ENCODE results near the gene MAPKAPK2. TPM values are rescaled to one million over a fixed set of nuclear protein-coding genes. Genes with fewer than 3 reads are reported as not detected.

MAPKAPK2 gene
- total RNA-seq, 2 donors from 2014 or later, result 104 to 115 TPM

DNA sequence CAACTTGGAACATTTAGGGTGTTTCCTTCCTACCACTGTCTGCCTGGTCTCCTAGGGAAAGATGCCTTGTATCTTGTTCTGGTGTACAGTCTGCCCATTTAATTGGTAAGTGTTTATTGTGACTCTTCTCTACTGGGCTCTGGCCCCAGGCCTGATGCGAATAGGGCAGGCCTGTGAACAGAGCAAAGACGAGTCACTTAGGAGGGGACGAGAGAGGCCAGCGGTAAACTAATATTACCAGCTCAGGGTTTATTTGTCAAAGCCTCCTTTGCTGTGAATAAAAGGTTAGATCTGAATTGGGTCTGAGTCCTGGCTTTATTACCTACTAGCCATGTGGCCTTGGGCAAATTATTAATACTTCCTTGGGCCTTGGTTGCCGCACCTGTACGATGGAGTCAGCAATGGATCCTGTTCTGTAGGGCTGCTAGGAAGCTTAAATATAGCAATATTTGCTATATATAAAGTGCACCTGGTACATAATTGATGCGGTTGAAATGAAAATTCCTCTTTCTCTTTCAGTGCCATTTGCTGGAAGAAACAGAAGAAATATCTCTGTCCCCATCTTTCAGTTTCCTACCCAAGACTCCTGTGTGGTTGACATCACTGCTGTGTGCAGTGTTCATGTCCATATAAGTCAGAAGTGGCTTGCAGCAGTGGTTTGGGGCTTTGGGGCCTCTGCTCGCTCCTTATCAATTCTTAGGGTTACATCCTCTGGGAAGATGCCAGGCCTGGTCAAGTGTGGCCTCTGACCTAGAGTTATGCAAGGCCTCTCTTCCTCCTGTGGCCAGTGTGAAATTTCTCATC lies 32.4 kb downstream of the MAPKAPK2 start:
- no peaks in the 10 kb centered on the region for H3K36me3 Mint-ChIP-seq
- peak overlapping the region; percentile 88 to 91 for H3K27ac Mint-ChIP-seq
- no peaks in the 10 kb centered on the region for H3K27me3 Mint-ChIP-seq
- no peak for DNase-seq (ENCODE audit: low spot score)
- ATAC-seq, result peak; percentile 46 to 51
- H3K4me3 Mint-ChIP-seq, result peak overlapping the region; percentile 88
- H3K9me3 Mint-ChIP-seq, result no peaks in the 10 kb centered on the region
- H3K4me1 Mint-ChIP-seq (ENCODE audit: low read depth in 2 of 2), result peaks cover 76 to 80% of the 10 kb centered on the region in 2 donors

DNA sequence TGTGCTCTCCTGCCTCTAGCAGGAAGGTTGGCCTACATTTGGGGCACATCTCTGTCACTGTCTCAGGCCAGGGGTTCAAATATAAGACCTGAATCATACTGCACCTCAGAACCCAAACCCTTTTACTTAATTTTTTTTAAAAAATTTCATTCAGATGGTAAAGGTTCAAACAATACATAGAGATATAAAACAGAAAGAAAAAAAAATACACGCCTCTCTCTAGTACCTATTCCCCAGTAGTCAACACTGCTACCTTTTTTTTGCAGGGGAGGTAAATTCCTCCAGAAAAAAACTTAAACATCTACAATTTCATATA lies 32.9 kb downstream of the MAPKAPK2 start:
- Mint-ChIP-seq H3K27ac (peak overlapping the region; percentile 88 to 91), H3K27me3 (no peaks in the 10 kb centered on the region), H3K4me3 (peak overlapping the region; percentile 88), H3K9me3 (no peaks in the 10 kb centered on the region), H3K4me1 (ENCODE audit: low read depth in 2 of 2) (peaks cover 72 to 74% of the 10 kb centered on the region in 2 donors), H3K36me3 (no peaks in the 10 kb centered on the region)
- DNase-seq (ENCODE audit: low spot score), result no peak
- ATAC-seq, result no peak

DNA sequence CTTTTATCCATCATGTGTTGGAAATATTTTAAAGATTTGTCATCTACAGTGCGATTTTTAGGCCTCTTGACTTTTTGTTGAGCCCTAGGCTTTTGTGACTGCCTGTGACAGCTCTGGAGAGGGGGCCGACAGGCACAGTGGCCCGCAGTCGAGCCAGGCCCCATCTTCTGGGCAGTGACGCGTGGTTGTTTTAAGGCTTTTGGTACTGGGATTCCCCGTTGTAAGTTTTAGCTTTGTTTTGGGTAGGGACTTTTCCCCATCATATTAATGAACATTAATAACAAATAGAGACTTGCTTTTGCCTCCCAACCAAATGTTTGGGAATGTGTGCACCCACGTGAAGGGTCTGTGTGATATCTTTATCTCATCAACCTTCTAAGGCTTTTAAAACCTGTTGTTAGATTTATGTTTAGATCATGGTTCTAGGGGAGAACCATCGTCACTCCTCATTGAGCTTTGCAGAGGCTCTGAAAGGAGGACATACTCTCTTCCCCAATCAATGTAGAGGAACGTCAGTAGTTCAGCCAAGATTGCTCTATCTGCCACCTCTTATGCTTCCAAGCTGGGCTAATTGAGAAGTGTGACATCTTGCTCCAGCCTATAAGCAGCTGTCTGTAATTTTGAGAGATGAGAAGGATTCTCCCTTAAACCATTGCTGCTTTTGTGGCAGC lies 34.6 kb downstream of the MAPKAPK2 start:
- no peaks in the 10 kb centered on the region for H3K27me3 Mint-ChIP-seq
- no peaks in the 10 kb centered on the region for H3K36me3 Mint-ChIP-seq
- no peak for ATAC-seq
- no peaks in the 10 kb centered on the region for H3K9me3 Mint-ChIP-seq
- peak overlapping the region; percentile 59 to 72 for H3K27ac Mint-ChIP-seq
- peaks cover 67 to 74% of the 10 kb centered on the region in 2 donors for H3K4me1 Mint-ChIP-seq (ENCODE audit: low read depth in 2 of 2)
- H3K4me3 Mint-ChIP-seq, result peak overlapping the region; percentile 54
- DNase-seq (ENCODE audit: low spot score), result no peak

DNA sequence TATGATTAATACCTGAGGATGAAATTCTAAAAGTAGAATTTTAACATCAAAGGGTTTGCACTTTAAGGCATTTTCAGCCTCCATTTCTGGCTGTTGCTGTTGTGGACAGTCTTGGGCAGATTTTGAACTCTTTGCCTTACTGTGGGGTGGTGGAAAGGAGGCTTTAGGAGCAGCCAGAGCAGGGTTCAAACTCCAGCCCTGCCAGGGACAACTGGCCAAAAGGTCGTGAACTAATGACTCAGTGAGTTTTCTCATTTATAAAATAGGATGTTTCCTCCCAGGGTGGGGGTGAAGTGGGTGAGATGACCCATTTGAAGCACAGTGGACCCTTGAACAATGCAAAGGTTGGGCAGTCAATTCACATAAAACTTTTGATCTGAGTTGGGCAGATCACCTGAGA lies 36.7 kb downstream of the MAPKAPK2 start:
- Mint-ChIP-seq H3K36me3 (no peaks in the 10 kb centered on the region), H3K4me3 (no peak overlapping the region), H3K9me3 (no peaks in the 10 kb centered on the region), H3K4me1 (ENCODE audit: low read depth in 2 of 2) (peaks cover 59 to 70% of the 10 kb centered on the region in 2 donors), H3K27me3 (no peaks in the 10 kb centered on the region), H3K27ac (peak overlapping the region; percentile 7 to 10)
- DNase-seq (ENCODE audit: low spot score) (no peak), ATAC-seq (no peak)

GRCh38 chr1:206722751-206723461 lies 38.2 kb downstream of the MAPKAPK2 start:
- H3K9me3 Mint-ChIP-seq, result no peaks in the 10 kb centered on the region
- peak overlapping the region in 1 of 2 donors; percentile 50 for H3K27ac Mint-ChIP-seq
- H3K4me3 Mint-ChIP-seq, result no peak overlapping the region
- peaks cover 51 to 63% of the 10 kb centered on the region in 2 donors for H3K4me1 Mint-ChIP-seq (ENCODE audit: low read depth in 2 of 2)
- ATAC-seq (peak in 1 of 2 donors; percentile 41), DNase-seq (ENCODE audit: low spot score) (no peak)
- H3K27me3 Mint-ChIP-seq, result no peaks in the 10 kb centered on the region
- H3K36me3 Mint-ChIP-seq, result no peaks in the 10 kb centered on the region

- Mint-ChIP-seq H3K27me3 (no peaks in the 10 kb centered on the region), H3K4me1 (ENCODE audit: low read depth in 2 of 2) (peaks cover 53 to 65% of the 10 kb centered on the region in 2 donors)
Observed at GRCh38 chr1:206723462-206723804, 38.7 kb downstream of the MAPKAPK2 start.

GRCh38 chr1:206723805-206724472 lies 39.2 kb downstream of the MAPKAPK2 start:
- Mint-ChIP-seq H3K4me1 (ENCODE audit: low read depth in 2 of 2) (peaks cover 53 to 65% of the 10 kb centered on the region in 2 donors), H3K27ac (no peak overlapping the region), H3K36me3 (no peaks in the 10 kb centered on the region), H3K27me3 (no peaks in the 10 kb centered on the region), H3K4me3 (no peak overlapping the region), H3K9me3 (no peaks in the 10 kb centered on the region)
- ATAC-seq, result no peak
- no peak for DNase-seq (ENCODE audit: low spot score)

More at GRCh38 chr1:206723462-206723804, 38.7 kb downstream of the MAPKAPK2 start:
- no peak overlapping the region for H3K27ac Mint-ChIP-seq
- DNase-seq (ENCODE audit: low spot score) (no peak), ATAC-seq (no peak)
- H3K4me3 Mint-ChIP-seq, result no peak overlapping the region
- no peaks in the 10 kb centered on the region for H3K36me3 Mint-ChIP-seq
- no peaks in the 10 kb centered on the region for H3K9me3 Mint-ChIP-seq

- H3K27me3 Mint-ChIP-seq, result no peaks in the 10 kb centered on the region
- H3K27ac Mint-ChIP-seq, result no peak overlapping the region
- H3K4me1 Mint-ChIP-seq (ENCODE audit: low read depth in 2 of 2), result peaks cover 57 to 70% of the 10 kb centered on the region in 2 donors
- H3K4me3 Mint-ChIP-seq, result no peak overlapping the region
- ATAC-seq (no peak), DNase-seq (ENCODE audit: low spot score) (no peak)
- H3K9me3 Mint-ChIP-seq, result no peaks in the 10 kb centered on the region
- H3K36me3 Mint-ChIP-seq, result no peaks in the 10 kb centered on the region
Observed at GRCh38 chr1:206725109-206725963, 40.6 kb downstream of the MAPKAPK2 start.

DNA sequence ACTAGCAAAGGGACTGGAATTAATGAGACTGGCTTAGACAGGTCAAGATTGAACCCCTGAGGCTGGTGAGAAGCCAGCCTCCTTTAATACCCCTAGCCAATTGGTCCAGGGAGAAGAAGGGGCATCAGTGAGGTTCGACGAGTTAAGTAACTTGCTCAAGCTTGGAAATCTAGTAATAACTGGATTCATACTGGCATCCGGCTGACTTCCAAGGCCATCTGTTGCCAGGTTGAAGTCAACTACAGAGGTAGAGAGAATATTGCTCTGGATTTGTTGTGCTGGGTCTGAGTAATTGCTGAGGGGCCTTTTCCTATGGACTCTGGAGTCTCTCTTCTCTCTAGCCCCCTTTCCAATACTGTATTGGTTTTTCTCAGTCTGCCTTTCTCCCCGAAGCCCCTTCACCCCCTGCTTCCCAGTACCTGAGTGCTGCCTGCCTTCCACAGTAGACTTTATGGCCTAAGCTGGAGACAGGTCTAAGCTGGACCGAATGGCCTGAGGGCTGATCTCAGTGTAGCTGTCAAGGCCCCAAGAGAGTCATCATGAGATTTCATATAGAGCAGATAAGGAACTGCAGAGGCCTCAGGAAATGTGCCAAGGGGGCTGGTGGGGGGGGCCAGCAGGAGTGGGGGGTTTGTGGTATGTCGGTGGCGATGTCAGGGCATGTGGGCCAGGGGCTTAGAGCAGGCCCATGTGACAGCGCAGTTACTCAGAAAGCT lies 43.4 kb downstream of the MAPKAPK2 start:
- Mint-ChIP-seq H3K27me3 (no peaks in the 10 kb centered on the region), H3K4me3 (no peak overlapping the region), H3K9me3 (no peaks in the 10 kb centered on the region), H3K4me1 (ENCODE audit: low read depth in 2 of 2) (peaks cover 60 to 64% of the 10 kb centered on the region in 2 donors), H3K27ac (no peak overlapping the region), H3K36me3 (peaks cover 9% of the 10 kb centered on the region)
- ATAC-seq, result no peak
- no peak for DNase-seq (ENCODE audit: low spot score)

DNA sequence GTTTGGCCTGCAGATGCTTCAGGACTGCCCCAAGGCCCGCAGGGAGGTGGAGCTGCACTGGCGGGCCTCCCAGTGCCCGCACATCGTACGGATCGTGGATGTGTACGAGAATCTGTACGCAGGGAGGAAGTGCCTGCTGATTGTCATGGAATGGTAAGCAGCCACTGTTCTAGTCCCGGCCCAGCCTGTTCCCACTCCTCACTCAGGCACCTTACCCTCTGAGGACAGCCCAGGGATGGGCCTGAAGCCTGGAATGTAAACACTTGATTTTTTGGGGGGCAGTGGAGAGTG lies 43.9 kb downstream of the MAPKAPK2 start:
- peak overlapping the region; percentile 22 for H3K4me3 Mint-ChIP-seq
- H3K36me3 Mint-ChIP-seq, result peaks cover 9% of the 10 kb centered on the region
- no peaks in the 10 kb centered on the region for H3K9me3 Mint-ChIP-seq
- ATAC-seq (no peak), DNase-seq (ENCODE audit: low spot score) (no peak)
- no peak overlapping the region for H3K27ac Mint-ChIP-seq
- no peaks in the 10 kb centered on the region for H3K27me3 Mint-ChIP-seq
- peaks cover 59 to 61% of the 10 kb centered on the region in 2 donors for H3K4me1 Mint-ChIP-seq (ENCODE audit: low read depth in 2 of 2)

DNA sequence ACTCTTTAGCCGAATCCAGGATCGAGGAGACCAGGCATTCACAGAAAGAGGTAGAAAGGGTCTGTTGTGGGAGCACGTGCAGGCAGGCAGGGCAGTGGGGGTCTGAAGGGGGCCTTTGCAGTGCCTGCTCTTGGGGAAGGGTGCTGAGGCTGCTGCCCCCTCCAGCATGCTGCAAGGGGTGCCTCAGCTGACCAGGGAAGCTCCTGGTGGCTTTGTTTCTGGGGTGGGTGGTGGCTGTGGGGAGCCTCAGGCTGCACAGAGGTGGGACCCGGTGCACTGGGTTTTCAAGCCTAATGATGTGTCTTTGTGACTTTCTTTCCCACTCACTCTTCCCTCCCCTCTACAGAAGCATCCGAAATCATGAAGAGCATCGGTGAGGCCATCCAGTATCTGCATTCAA lies 44.3 kb downstream of the MAPKAPK2 start:
- H3K27ac Mint-ChIP-seq, result peak overlapping the region in 1 of 2 donors; percentile 40
- ATAC-seq (no peak), DNase-seq (ENCODE audit: low spot score) (no peak)
- peaks cover 9% of the 10 kb centered on the region for H3K36me3 Mint-ChIP-seq
- H3K4me1 Mint-ChIP-seq (ENCODE audit: low read depth in 2 of 2), result peaks cover 55 to 60% of the 10 kb centered on the region in 2 donors
- no peaks in the 10 kb centered on the region for H3K27me3 Mint-ChIP-seq
- H3K9me3 Mint-ChIP-seq, result no peaks in the 10 kb centered on the region
- H3K4me3 Mint-ChIP-seq, result peak overlapping the region; percentile 22

GRCh38 chr1:206729507-206729906 lies 44.8 kb downstream of the MAPKAPK2 start:
- Mint-ChIP-seq H3K27ac (peak overlapping the region in 1 of 2 donors; percentile 40), H3K27me3 (no peaks in the 10 kb centered on the region), H3K4me3 (peak overlapping the region; percentile 22), H3K36me3 (peaks cover 9% of the 10 kb centered on the region), H3K9me3 (no peaks in the 10 kb centered on the region), H3K4me1 (ENCODE audit: low read depth in 2 of 2) (peaks cover 54 to 61% of the 10 kb centered on the region in 2 donors)
- DNase-seq (ENCODE audit: low spot score) (no peak), ATAC-seq (peak; percentile 64 to 69)

Measured in natural killer cell treated with Interleukin-12 subunit alpha and Interleukin-12 subunit beta and Interleukin-15 and Interleukin-18, amount 100 ng/mL, for 72 hours (primary cell).